Osteoblast (primary cell): Measurements from ENCODE around the gene MCTP2. TPM values are rescaled to one million over a fixed set of nuclear protein-coding genes. Genes with fewer than 3 reads are reported as not detected.

Experiments used
- DNase-seq: peaks from one replicate; pipeline ENCODE4 v3.0.0; 2011; ENCODE audit warnings: low spot score, mixed read lengths; ENCODE audit not compliant: insufficient read length; ENCODE audit errors: missing footprints
- H2AFZ ChIP-seq: 2 replicates; pipeline ENCODE4 v1.6.0; 2011; ENCODE audit warnings: mild to moderate bottlenecking, low read length
- H3K27ac ChIP-seq: 2 replicates; pipeline ENCODE4 v1.5.1; 2011; ENCODE audit warnings: mild to moderate bottlenecking, low read depth, low read length, moderate library complexity
- H3K27me3 ChIP-seq: 2 replicates; pipeline ENCODE4 v1.6.0; 2012; ENCODE audit warnings: mild to moderate bottlenecking, control low read depth, inconsistent platforms, low read length, moderate library complexity; ENCODE audit not compliant: insufficient read depth
- H3K36me3 ChIP-seq: 2 replicates; pipeline ENCODE4 v1.5.1; 2011; ENCODE audit warnings: mild to moderate bottlenecking, low read length, control low read depth, moderate library complexity; ENCODE audit not compliant: insufficient read depth
- H3K4me1 ChIP-seq: 2 replicates; pipeline ENCODE4 v1.5.1; 2011; ENCODE audit warnings: mild to moderate bottlenecking, low read length, control low read depth, moderate library complexity; ENCODE audit not compliant: insufficient read depth
- H3K4me2 ChIP-seq: 2 replicates; pipeline ENCODE4 v1.6.0; 2011; ENCODE audit warnings: mild to moderate bottlenecking, low read length; ENCODE audit not compliant: insufficient read depth
- H3K4me3 ChIP-seq: fragments of 200-600 bp; sonication (generic); 3 replicates; pipeline ENCODE4 v1.5.1; 2012; ENCODE audit warnings: mild to moderate bottlenecking, low read length, inconsistent platforms; ENCODE audit not compliant: insufficient read depth
- H3K79me2 ChIP-seq: 2 replicates; pipeline ENCODE4 v1.6.0; 2012; ENCODE audit warnings: mild to moderate bottlenecking, low read length, control low read depth, inconsistent platforms; ENCODE audit not compliant: insufficient read depth
- H3K9me3 ChIP-seq: 2 replicates; pipeline ENCODE4 v1.5.1; 2011; ENCODE audit warnings: low read depth, low read length, control low read depth
- H4K20me1 ChIP-seq: 2 replicates; pipeline ENCODE4 v1.6.0; 2012; ENCODE audit warnings: mild to moderate bottlenecking, low read length, control low read depth; ENCODE audit not compliant: insufficient read depth
- CTCF ChIP-seq: IDR thresholded peaks from 2 replicates; pipeline ENCODE4 v1.5.1; 2011; ENCODE audit warnings: mild to moderate bottlenecking, low read depth, low read length, moderate library complexity; ENCODE audit errors: extremely low read depth
- total RNA-seq: library from RNA; depleted of rRNA; stranded (reverse); fragments of >200 nt; gene quantifications from 2 replicates; pipeline ENCODE4 v1.2.3, GENCODE V29; 2012

The MCTP2 gene
- total RNA-seq, 1 donor, result 16.3 TPM

- no peak overlapping the region for H3K4me3 ChIP-seq
- H3K36me3 ChIP-seq, result no peaks in the 10 kb centered on the region
- H3K27me3 ChIP-seq, result no peaks in the 10 kb centered on the region
- H3K9me3 ChIP-seq, result no peaks in the 10 kb centered on the region
- H3K4me1 ChIP-seq, result no peaks in the 10 kb centered on the region
- no peaks in the 10 kb centered on the region for H4K20me1 ChIP-seq
- H3K4me2 ChIP-seq, result no peak overlapping the region
- no peak overlapping the region for H3K27ac ChIP-seq
- no peak for DNase-seq
- no peak for TF ChIP-seq CTCF
- no peak overlapping the region for H2AFZ ChIP-seq
- no peaks in the 10 kb centered on the region for H3K79me2 ChIP-seq
These were observed 271.9 kb downstream of the MCTP2 start for GRCh38 chr15:94503293-94503692.

- Histone ChIP-seq H2AFZ (no peak overlapping the region), H3K79me2 (no peaks in the 10 kb centered on the region), H3K4me2 (no peak overlapping the region), H3K27ac (no peak overlapping the region), H3K36me3 (no peaks in the 10 kb centered on the region), H3K4me3 (no peak overlapping the region), H3K4me1 (no peaks in the 10 kb centered on the region), H3K9me3 (no peaks in the 10 kb centered on the region), H3K27me3 (no peaks in the 10 kb centered on the region), H4K20me1 (no peaks in the 10 kb centered on the region)
- no peak for TF ChIP-seq CTCF
- DNase-seq, result no peak
These were observed 277.9 kb downstream of the MCTP2 start for GRCh38 chr15:94509259-94509658.

GRCh38 chr15:94522125-94522524 lies 290.8 kb downstream of the MCTP2 start:
- Histone ChIP-seq H2AFZ (no peak overlapping the region), H4K20me1 (no peaks in the 10 kb centered on the region), H3K36me3 (no peaks in the 10 kb centered on the region), H3K9me3 (peaks cover 5% of the 10 kb centered on the region), H3K4me2 (no peak overlapping the region), H3K27ac (no peak overlapping the region), H3K79me2 (no peaks in the 10 kb centered on the region), H3K27me3 (no peaks in the 10 kb centered on the region), H3K4me3 (no peak overlapping the region), H3K4me1 (no peaks in the 10 kb centered on the region)
- no peak for TF ChIP-seq CTCF
- no peak for DNase-seq

- no peak for TF ChIP-seq CTCF
- no peak for DNase-seq
- Histone ChIP-seq H3K27me3 (no peaks in the 10 kb centered on the region), H3K27ac (no peak overlapping the region), H3K79me2 (no peaks in the 10 kb centered on the region), H3K4me2 (no peak overlapping the region), H3K9me3 (peaks cover 5% of the 10 kb centered on the region), H4K20me1 (no peaks in the 10 kb centered on the region), H3K4me3 (no peak overlapping the region), H3K4me1 (no peaks in the 10 kb centered on the region), H3K36me3 (no peaks in the 10 kb centered on the region), H2AFZ (no peak overlapping the region)
These were observed 292.5 kb downstream of the MCTP2 start for GRCh38 chr15:94523873-94524272.
